Liver (tissue), 9 donors: ENCODE measurements around the gene BDH1. TPM values are rescaled to one million over a fixed set of nuclear protein-coding genes. Genes with fewer than 3 reads are reported as not detected.

Experiments used
- DNase-seq: peaks from one replicate; pipeline ENCODE4 v3.0.0-alpha.2; 2017; ENCODE audit warnings: low spot score
- H3K27ac ChIP-seq, 2 donors: one replicate each; pipeline ENCODE4 v1.7.0; 2013; ENCODE audit warnings: inconsistent platforms in 2 of 2, low read length in 2 of 2, control low read depth in 1 of 2, low read depth in 1 of 2, mild to moderate bottlenecking in 1 of 2
- H3K27me3 ChIP-seq, 4 donors: one replicate each; pipeline versions ENCODE4 v1.6.1 to v1.7.0; 2013; ENCODE audit warnings: low read length in 3 of 4, inconsistent platforms in 1 of 4, mild to moderate bottlenecking in 1 of 4, moderate library complexity in 1 of 4; ENCODE audit not compliant: control insufficient read depth in 4 of 4, insufficient read depth in 4 of 4
- H3K36me3 ChIP-seq, 4 donors: one replicate each; pipeline versions ENCODE4 v1.6.1 to v1.7.0; 2013; ENCODE audit warnings: low read length in 3 of 4, mild to moderate bottlenecking in 3 of 4, low read depth in 1 of 4, moderate library complexity in 1 of 4; ENCODE audit not compliant: control insufficient read depth in 4 of 4, insufficient read depth in 3 of 4
- H3K4me1 ChIP-seq, 4 donors: one replicate each; pipeline versions ENCODE4 v1.6.1 to v1.7.0; 2013; ENCODE audit warnings: low read length in 3 of 4, mild to moderate bottlenecking in 3 of 4, moderate library complexity in 1 of 4; ENCODE audit not compliant: control insufficient read depth in 4 of 4, insufficient read depth in 4 of 4
- H3K4me3 ChIP-seq, 3 donors: one replicate each; pipeline versions ENCODE4 v1.6.1 to v1.7.0; 2013; ENCODE audit warnings: low read length in 3 of 3, control low read depth in 1 of 3, low read depth in 1 of 3, mild to moderate bottlenecking in 1 of 3
- H3K9ac ChIP-seq, 2 donors: one replicate each; pipeline ENCODE4 v1.7.0; 2013; ENCODE audit warnings: low read length in 2 of 2, mild to moderate bottlenecking in 2 of 2, moderate library complexity in 2 of 2, control low read depth in 1 of 2, low read depth in 1 of 2
- H3K9me3 ChIP-seq, 4 donors: one replicate each; pipeline versions ENCODE4 v1.6.1 to v1.7.0; 2013; ENCODE audit warnings: low read length in 3 of 4; ENCODE audit not compliant: control insufficient read depth in 4 of 4
- ATF3 ChIP-seq: IDR thresholded peaks from 2 replicates; pipeline ENCODE4 v1.6.1; 2016; ENCODE audit warnings: antibody characterized with exemption
- CTCF ChIP-seq: fragments of 150-350 bp; IDR thresholded peaks from 2 replicates; pipeline ENCODE4 v1.5.1; 2017; ENCODE audit warnings: improper control_type of control experiment, low read depth, low read length; ENCODE audit not compliant: missing input control
- EGR1 ChIP-seq, 2 donors: IDR thresholded peaks; 2 replicates each; pipeline ENCODE4 v1.6.1; 2016 to 2018; ENCODE audit warnings: antibody characterized with exemption in 2 of 2, low read depth in 2 of 2
- GABPA ChIP-seq, 2 donors: IDR thresholded peaks in 1 of 2; conservative IDR thresholded peaks in 1 of 2; 2 replicates each; pipeline ENCODE4 v1.6.1; 2016; ENCODE audit warnings: antibody characterized with exemption in 2 of 2, mild to moderate bottlenecking in 1 of 2, moderate library complexity in 1 of 2
- HNF4A ChIP-seq, 2 donors: conservative IDR thresholded peaks; 2 replicates each; pipeline ENCODE4 v1.6.1; 2016; ENCODE audit warnings: antibody characterized with exemption in 2 of 2, mild to moderate bottlenecking in 2 of 2
- HNF4G ChIP-seq: IDR thresholded peaks from 2 replicates; pipeline ENCODE4 v1.6.1; 2016; ENCODE audit warnings: antibody characterized with exemption
- JUND ChIP-seq, 2 donors: IDR thresholded peaks; 2 replicates each; pipeline ENCODE4 v1.6.1; 2016; ENCODE audit warnings: antibody characterized with exemption in 2 of 2
- MAX ChIP-seq: IDR thresholded peaks from 2 replicates; pipeline ENCODE4 v1.6.1; 2016; ENCODE audit warnings: antibody characterized with exemption
- NR2F2 ChIP-seq: IDR thresholded peaks from 2 replicates; pipeline ENCODE4 v1.6.1; 2016; ENCODE audit warnings: antibody characterized with exemption
- REST ChIP-seq: IDR thresholded peaks from 2 replicates; pipeline ENCODE4 v1.6.1; 2016; ENCODE audit warnings: antibody characterized with exemption, mild to moderate bottlenecking
- RXRA ChIP-seq, 2 donors: IDR thresholded peaks; 2 replicates each; pipeline ENCODE4 v1.6.1; 2017 to 2018; ENCODE audit warnings: antibody characterized with exemption in 2 of 2, mild to moderate bottlenecking in 1 of 2
- ZBTB33 ChIP-seq: IDR thresholded peaks from 2 replicates; pipeline ENCODE4 v1.6.1; 2016; ENCODE audit warnings: antibody characterized with exemption
- WGBS: extraction: QIAGEN DNeasy Blood & Tissue Kit; methylation state at CpG from one replicate; pipeline ENCODE4 v1.1.7; 2013; 5-methylcytosine and 5-hydroxymethylcytosine counted together
- polyA plus RNA-seq, 2 donors: library from polyadenylated mRNA; stranded (reverse) in 1 of 2; unstranded in 1 of 2; fragments of 200-250 nt in 1 of 2; fragments of >200 nt in 1 of 2; fragmentation: Nextera tagmentation in 1 of 2; extraction: Ambion mirVana in 1 of 2; gene quantifications; one replicate each; pipeline versions ENCODE4 v1.2.1 to v1.2.3, GENCODE V29; 2013 to 2015
- total RNA-seq, 2 donors: library from RNA; depleted of rRNA; stranded (reverse); fragments of >200 nt; gene quantifications; one replicate each; pipeline ENCODE4 v1.2.3, GENCODE V29; 2014
- donor health status: healthy.
- donor health status: healthy.
- donor health status: healthy.
- donor health status: healthy.
- donor health status: healthy.

Gene BDH1
- total and polyA plus RNA-seq, 4 donors, result 49.4 to 268 (median 177) TPM

GRCh38 chr3:197586181-197586580 is 30.4 kb upstream of the BDH1 start (continued):
- no peak for TF ChIP-seq ZBTB33

- TF ChIP-seq CTCF (no peak), EGR1 (IDR thresholded peaks at IDR 0.05; ENCODE audit: low read depth in 2 of 2) (no peak)
- Histone ChIP-seq H3K36me3 (no peaks in the 10 kb centered on the region), H3K4me3 (no peak overlapping the region), H3K9me3 (no peaks in the 10 kb centered on the region), H3K9ac (no peak overlapping the region), H3K27ac (no peak overlapping the region), H3K27me3 (no peaks in the 10 kb centered on the region), H3K4me1 (peaks cover 0 to 2% (median 0%) of the 10 kb centered on the region in 4 donors)
- no peak for DNase-seq
- 95% methylated on average over 5 of the region's 5 CpGs for WGBS
These were observed 29.0 kb upstream of the BDH1 start for GRCh38 chr3:197584733-197585132.

GRCh38 chr3:197583371-197583770 is 27.6 kb upstream of the BDH1 start:
- Histone ChIP-seq H3K4me3 (no peak overlapping the region), H3K9ac (no peak overlapping the region), H3K4me1 (peaks cover 0 to 2% (median 0%) of the 10 kb centered on the region in 4 donors), H3K27ac (no peak overlapping the region), H3K27me3 (no peaks in the 10 kb centered on the region), H3K9me3 (no peaks in the 10 kb centered on the region), H3K36me3 (no peaks in the 10 kb centered on the region)
- WGBS, result 96% methylated on average over 7 of the region's 7 CpGs
- TF ChIP-seq JUND (IDR thresholded peaks at IDR 0.05) (no peak), HNF4G (no peak), RXRA (IDR thresholded peaks at IDR 0.05) (no peak), MAX (no peak), REST (no peak), CTCF (no peak), HNF4A (conservative IDR thresholded peaks at IDR 0.05) (no peak), ZBTB33 (no peak), NR2F2 (no peak), GABPA (IDR thresholded peaks at IDR 0.05 in 1 of 2, conservative IDR thresholded peaks at IDR 0.05 in 1 of 2) (no peak), EGR1 (IDR thresholded peaks at IDR 0.05; ENCODE audit: low read depth in 2 of 2) (no peak), ATF3 (no peak)
- DNase-seq, result no peak
